Activated CD4-positive, alpha-beta T cell treated with anti-CD3 and anti-CD28 coated beads for 24 hours (primary cell): ENCODE results near the gene CHP1.
"Not testable (repeated sequence)": the region's sequence is repeated elsewhere in the genome, so short reads cannot be mapped to it uniquely, and the experiment has no call there.

ENCODE experiments used
- DNase-seq, 2 donors: peaks; one replicate each; pipeline ENCODE4 v3.0.0-alpha.2; 2020; ENCODE audit warnings: low read depth in 2 of 2

The CHP1 gene

DNA sequence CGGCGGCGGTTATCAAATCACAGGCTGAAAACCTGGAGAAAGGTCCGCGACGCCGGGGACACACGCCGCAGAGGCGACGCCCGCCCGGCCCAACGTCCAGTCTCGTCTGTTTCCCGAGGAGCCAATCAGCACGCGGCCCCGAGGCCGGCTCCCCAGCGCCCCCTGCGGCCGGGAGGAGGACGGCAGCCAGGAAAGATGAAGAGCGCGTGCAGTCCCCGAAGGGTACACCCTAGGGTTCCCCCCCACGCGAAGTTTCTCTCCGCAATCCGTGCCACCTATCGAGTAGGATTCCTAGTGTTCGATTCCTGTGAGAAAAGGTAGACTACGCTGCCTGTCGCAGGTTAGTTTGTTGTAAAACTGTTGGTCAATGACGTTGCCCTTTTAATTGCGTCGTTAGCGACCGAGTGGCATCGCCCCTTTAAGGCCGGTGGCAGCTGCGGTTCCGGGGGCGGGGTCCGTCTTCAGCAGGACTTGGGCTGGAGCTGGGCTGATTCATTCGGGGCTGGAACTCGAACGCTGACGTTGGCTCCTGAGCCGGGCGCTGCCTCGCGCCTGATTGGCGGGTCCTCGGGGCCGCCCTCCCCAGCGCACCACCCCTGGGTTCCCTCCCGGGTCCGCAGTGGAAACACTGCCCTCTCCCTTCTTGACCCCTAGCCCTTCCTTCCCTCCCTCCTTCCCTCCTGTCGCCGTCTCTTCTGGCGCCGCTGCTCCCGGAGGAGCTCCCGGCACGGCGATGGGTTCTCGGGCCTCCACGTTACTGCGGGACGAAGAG lies at the start of gene CHP1, which contains the start of gene EXD1:
CHP1 (plus strand) TSS at position 619 of the 772 bp plus-strand sequence; CDS start at position 734, 115 bp downstream.
EXD1 (minus strand) TSS at position 108 of the 772 bp plus-strand sequence. CDS start 4,182 bp downstream, outside the sequence.
- peak; percentile 97 for DNase-seq

DNA sequence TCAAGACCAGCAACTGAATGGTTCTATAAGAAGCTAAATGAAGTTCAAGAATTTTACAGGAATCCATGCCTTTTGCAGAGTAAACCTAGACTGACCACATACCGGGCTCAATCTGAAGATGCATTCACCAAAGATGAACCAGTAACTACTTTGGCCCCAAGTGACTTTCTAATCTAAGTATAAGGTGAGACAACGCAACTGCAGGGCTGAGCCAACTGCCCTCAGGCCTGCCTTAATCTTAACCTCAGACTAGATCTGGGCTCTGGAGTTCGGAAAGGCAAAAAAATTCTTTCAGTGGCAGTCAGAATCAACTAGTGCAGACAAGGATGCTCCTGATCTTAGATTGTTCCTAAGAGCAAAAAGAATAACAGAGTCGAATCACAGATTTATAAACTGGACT lies 48.8 kb upstream of the CHP1 start:
- no peak for DNase-seq

DNA sequence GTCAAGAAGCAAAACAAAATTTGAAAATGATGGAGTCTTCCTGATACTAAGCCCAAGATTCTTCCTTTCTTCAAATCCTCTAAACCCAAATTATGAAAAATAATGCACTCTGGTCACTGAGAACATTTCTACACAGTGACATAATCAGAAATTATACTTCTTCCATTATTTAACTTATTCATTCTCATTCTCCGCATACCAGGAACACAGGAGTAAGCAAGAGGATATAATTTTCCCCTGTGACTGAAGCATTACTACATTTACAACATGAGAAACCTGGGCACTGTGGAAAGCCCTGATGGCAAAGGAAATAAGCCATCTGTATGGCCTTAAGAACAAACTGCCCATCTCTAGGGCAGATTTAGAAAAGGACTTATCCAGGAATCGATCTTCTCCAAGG lies 47.5 kb upstream of the CHP1 start:
- DNase-seq, result no peak

DNA sequence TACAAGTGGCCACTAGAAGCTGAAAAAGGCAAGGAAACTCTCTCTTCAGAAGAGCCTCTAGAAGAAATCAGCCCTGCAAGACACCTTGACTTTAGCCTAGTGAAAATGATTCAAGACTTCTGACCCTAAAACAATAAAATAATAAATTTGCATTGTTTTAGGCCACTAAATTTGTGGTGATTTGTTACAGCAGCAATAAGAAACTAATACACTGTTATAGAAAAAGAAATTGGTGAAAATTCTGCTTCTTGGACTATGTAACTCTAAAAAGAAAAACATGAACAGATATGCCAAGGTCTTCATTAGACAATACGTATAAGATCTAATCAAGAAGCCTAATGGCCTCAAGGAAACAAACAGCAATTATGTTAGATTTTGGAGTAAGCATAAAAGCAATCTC lies 36.6 kb upstream of the CHP1 start:
- no peak for DNase-seq

DNA sequence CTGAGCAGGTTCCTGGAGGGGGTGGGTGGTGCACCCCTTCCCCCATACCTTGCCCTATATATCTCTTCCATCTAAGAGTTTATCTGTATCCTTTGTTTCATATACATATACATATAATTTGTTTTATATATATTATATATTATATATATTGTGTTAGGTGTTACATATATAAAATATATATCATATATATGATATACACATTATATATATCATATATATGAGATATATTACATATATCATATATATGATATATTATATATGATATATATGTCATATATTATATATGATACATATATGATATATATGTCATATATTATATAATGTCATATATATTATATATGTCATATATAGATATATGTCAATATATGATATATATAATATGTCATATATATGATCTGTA lies 31.6 kb upstream of the CHP1 start:
- no peak for DNase-seq

DNA sequence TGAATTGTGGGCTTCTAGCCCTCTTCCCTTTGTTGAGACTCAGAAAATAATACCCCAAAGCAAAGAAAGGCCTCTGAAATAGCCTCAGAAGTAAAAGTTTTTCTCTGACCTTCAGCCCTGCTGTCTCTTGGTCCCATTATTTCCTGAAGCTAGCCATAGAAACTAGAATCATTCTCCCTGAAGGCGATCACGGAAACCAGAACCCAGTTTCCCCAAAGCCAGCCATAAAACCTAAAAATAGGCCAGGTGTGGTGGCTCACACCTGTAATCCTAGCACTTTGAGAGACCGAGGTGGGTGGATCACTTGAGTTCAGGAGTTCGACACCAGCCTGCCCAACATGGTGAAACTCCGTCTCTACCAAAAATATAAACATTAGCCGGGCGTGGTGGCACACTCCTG lies 27.7 kb upstream of the CHP1 start:
- DNase-seq, result no peak

DNA sequence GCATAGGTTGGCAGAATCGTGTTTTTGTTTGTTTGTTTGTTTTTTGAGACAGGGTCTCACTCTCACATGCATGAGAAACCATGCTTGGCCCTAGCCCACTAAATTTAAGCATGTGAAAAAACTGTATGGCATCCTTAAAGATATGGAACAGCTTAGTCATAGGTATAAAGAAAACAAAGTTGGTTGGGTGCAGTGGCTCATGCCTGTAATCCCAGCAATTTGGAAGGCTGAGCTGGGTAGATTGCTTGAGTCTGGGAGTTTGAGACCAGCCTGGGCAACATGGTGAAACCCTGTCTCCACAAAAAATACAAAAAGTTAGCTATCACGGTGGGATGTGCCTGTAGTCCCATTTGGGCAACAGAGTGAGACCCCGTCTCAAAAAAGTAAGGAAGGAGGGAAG lies 25.8 kb upstream of the CHP1 start:
- no peak for DNase-seq

DNA sequence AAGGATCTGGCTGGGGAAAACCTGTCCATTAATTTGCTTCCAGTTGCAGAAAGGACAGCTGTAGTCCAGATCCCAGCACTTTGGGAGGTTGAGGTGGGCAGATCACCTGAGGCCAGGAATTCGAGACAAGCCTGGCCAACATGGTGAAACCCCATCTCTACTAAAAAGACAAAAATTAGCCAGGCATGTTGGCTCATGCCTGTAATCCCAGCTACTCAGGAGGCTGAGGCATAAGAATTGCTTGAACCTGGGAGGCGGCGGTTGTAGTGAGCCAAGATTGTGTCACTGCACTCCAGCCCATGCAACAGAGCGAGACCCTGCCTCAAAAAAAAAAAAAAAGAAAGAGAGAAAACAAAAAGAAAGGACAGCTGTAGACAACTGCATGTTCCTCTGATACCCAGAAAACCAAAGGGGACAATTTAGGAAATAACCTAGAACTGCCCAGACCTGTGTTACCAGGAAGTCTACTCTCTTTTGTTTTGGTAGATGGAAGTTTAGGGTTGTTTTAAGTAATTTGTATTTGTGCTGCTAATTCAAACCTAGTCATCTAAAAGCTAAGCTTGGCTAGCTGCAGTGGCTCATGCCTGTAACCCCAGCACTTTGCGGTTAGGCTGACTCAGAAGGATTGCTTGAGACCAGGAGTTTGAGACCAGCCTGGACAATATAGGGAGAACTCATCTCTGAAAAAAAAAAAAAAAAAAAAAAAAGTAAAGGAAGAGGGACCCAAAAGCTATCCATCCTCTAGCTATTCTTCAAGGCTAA lies 23.2 kb upstream of the CHP1 start:
- DNase-seq, result no peak

DNA sequence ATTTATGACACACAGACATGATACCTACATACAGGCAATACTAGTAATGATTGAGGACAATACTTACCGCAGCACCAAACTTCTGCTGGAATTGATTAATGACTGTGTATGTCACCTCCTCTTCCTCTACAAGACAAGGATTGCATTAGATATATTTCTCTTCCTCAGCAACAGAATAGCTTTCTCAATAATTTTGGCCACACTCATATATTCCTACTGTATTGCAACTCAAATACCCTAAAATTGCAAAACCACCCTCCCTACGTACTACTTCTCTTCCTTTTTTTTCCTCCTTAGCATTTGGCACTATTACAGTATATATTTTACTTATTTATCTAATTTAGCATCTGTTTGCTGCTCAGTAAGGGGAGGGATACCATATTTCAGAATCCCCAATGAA lies 15.4 kb upstream of the CHP1 start:
- DNase-seq, result no peak

DNA sequence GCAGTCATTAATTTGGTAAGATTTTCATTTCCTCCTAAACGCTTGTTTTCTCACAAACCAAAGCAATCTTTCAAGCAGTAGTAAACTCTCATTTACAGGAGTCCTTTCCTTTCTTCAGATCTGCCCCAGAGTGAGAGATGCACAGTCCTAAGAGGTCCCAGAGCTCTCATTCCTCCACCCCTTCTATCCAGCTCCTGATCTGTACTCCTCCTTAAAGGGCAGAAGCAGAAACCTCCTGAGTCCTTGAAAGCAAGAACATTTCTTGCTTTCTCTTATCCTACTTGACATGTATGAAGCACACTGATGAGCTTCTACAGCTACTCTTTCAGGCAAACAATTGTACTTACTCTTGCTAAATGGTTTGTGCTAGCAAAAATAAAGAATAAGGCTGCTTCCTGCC lies 12.2 kb upstream of the CHP1 start:
- DNase-seq, result no peak

DNA sequence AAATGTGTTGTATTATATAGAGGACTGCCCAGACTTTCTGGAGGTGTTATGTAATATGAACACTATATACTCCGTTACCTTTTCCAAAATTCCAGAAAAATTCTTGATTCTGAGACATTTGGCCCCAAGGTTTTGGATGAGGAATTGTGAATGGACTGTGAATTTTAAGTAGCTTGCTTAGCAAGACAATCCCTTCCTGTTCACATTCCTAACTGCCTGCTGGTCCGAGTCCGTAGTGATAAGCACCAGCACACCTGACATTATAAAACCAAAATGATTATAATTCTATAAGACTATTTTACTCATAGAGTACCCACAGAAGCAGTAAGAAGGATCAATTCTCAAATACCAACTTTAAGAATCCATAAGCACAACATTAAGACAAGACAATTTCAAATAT lies 11.7 kb upstream of the CHP1 start:
- no peak for DNase-seq

DNA sequence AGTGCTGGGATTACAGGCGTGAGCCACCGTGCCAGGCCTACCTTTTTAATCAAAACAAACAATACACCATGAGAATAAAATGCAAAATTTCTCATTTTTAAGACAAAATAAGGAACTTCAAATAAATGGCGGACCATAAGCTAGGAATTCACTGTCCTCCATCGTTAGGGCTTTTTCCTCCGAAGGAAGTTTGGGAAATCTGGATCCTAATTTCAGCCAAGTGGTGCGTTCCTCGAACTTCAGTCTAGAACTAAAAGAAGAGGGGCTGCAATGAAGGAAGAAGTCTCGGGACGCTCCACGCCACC lies 771 bp upstream of the CHP1 start:
- no peak for DNase-seq

DNA sequence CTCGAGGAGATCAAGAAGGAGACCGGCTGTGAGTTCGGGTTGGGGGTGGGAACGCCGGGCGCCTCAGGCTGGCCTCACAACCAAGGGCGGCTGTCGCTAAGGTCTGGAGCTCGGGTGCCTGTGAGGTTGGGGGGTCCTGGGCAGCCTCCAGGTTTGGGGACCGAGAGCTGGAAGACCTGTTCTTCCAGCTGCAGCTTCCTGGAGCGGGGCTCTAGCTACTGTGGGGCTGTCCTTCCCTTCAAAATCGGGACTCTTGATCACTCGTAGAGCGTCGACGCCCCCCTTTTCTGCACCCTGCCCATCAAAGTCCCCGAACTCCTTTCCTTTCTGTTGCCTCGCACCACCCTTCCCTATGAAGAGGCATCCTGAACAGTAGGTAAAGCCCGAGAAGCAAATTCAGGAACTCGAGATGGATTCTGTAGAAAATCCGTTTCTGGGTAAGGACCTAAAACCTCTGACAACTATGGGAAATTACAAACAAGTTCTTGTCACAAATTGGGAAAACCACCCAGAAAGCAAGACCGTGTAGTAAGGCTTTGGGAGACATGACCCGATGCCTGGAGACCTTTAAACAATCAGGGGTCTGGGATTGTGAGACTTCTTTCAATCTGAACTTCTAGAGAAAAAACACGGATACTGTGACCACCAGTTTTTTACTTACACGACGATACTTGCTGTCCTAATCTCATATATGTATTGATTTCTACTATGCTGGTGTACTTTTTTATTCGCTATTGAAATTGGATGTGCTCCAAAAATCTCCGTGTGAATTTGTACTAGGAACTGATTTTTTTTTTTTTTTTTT lies 556 bp downstream of the CHP1 start:
- DNase-seq, result no peak

DNA sequence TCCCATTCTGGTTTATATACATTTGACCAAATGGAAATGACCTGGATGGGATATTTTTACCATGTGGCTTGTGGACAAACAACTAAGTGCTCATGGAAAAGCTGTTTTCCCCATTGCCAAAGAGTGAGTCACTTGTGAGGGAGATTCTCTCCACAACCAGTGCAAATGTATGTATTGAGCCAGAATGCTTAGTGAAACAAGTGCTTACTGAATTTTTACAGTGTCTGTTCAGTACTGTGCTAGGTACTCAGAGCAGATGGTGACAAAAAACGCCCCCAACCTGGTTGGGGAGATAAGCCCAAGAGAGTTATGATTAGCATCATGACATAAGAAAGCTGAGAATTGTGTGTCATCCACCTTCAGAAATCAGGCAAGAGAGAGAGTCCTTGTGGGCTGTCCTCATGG lies 2.3 kb downstream of the CHP1 start:
- DNase-seq, result no peak

DNA sequence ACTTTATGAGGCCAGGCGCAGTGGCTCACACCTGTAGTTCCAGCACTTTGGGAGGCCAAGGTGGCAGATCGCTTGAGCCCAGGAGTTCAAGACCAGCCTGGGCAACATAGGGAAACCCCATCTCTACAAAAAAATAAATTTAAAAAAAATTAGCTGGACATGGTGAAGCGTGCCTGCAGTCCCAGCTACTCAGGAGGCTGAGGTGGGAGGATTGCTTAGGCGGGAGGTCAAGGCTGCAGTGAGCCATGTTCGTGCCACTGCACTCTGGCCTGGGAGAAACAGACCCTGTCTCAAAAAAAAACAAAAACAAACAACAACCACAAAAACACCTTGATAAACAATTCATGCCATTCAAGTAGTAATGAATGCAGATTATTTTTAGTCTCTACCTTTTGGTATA lies 4.2 kb downstream of the CHP1 start:
- DNase-seq, result not testable (repeated sequence)

DNA sequence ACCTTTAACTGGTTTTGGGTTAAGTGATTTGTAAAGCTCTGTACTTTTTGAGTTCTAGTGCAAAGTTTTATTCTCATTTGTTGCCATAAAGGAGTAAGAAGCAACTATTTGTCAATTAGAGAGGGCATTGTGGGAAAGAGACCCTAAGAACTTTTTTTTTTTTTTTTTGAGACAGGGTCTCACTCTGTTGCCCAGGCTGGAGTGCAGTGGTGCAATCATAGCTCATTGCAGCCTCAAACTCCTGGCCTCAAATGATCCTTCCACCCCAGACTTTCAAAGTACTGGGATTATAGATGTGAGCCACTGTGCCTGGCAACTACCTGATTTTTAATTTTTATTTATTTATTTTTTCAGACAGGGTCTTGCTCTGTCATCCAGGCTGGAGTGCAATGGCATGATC lies 4.9 kb downstream of the CHP1 start:
- no peak for DNase-seq

DNA sequence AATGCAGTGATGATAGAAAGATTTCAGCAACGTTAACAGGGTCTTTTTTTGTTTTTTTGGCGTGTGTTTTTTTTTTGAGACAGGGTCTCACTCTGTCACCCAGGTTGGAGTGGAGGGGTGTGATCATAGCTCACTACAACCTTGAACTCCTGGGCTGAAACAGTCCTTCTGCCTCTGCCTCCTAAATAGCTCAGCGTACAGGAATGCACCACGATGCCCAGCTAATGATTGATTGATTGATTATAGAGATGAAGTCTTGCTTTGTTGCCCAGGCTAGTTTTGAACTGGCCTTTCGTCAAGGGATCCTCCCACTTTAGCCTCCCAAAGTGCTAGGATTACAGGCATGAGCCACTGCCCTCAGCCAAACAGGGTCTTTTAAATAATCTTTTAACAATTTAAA lies 7.0 kb downstream of the CHP1 start:
- no peak for DNase-seq

DNA sequence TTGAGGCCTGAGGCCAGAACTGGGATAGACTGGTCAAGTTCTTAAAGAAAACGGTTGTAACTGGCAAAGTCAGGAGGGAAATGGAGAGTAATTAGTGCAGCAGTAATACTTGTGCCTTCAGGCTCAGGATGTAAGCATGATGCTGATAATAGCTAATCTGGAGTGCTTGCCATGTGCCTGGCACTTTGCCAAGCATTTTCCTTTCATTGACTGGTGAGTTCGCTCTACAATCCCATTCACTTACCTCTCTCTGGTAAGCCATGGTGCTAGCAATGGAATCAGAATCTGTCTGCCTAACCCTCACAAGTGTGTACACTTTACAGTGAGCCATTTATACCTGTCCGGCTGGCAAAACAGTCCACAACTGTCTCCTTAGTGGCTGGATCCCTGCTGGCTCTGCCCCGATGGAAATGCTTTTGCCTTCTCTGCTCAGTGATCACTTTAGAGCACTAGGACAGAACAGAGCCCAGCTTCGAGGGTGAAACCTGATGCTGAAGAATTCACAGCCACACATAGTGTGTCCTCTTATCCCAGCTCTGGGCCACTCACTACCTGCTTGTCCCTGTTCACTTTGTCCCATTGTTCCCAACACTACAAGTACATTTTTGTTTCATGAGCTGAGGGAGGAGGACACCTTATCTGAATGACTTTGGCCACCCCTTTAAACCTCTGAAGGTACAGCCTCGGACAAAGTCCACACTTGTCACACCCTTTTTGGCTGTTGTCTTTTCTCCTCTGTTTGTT lies 10.3 kb downstream of the CHP1 start:
- no peak for DNase-seq

DNA sequence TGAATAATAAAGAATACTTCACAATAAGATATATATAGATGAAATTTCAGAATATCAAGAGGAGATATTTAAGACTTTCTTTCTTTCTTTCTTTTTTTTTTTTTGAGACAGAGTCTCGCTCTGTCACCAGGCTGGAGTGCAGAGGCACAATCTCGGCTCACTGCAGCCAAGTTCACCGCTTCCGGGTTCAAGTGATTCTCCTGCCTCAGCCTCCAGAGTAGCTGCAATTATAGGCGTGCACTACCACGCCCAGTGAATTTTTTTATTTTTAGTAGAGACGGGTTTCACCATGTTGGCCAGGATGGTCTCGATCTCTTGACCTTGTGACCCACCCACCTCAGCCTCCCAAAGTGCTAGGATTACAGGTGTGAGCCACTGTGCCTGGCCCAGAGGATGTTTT lies 19.7 kb downstream of the CHP1 start:
- not testable (repeated sequence) for DNase-seq

DNA sequence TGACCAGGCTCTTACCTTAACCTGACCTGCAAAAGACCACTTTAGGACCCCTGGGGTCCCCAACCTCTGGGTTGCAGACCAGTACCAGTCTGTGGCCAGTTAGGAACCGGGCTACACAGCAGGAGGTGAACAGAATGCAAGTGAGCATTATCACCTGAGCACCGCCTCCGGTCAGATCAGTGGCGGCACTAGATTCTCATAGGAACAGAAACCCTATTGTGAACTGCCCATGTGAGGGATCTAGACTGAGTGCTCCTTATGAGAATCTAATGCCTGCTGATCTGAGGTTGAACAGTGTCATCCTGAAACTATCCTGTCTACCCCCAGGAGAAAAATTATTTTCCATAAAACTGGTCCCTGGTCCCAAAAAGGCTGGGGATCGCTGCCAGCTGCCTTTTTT lies 20.3 kb downstream of the CHP1 start:
- no peak for DNase-seq

DNA sequence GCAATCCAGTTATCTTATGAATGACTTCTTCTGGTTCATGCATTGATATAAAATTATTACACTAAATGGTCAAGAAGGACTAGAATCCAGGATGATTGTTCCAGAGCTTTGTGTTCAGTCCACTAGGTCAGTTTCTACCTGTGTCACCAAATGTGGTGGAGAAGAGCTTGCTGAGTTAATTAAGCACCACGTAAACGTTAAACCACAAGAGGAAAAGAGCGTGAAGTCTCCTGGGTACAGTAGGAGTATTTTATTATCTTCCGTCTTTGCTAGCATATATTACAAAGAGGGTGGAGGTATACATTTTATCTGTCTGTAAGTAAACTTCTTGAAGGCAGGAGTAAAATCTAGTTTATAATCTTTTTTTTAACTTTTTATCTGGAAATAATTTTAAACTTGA lies 23.5 kb downstream of the CHP1 start:
- no peak for DNase-seq

DNA sequence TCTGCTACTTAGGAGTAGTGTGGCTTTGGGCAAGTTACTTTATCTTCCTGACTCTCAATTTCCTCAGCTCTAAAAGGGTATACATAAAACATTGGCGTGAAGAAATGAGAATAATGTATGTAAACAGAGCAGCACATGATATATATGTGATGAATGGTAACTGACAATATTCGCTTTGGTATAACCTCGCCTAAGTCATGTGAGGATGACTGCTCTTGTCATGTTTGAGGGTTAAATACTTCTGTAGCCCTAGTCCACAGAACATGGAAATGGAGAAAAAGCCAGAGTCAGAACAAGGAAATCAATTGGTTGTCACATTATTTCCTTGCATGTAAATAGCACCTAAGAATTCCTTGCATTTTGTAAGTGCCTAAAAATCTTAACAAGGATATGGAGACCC lies 25.0 kb downstream of the CHP1 start:
- no peak for DNase-seq
